NK-92 treated with Interleukin-12 subunit alpha and Interleukin-12 subunit beta, amount 100 ng/mL, for 24 hours (cell line): Measurements from ENCODE around the gene REEP6.
"Not testable (repeated sequence)": the region's sequence is repeated elsewhere in the genome, so short reads cannot be mapped to it uniquely, and the experiment has no call there.

Source experiments
- DNase-seq: peaks from one replicate; lab custom pipeline; 2025; lab: John Stamatoyannopoulos, UW

The REEP6 gene

GRCh38 chr19:1472231-1473084 lies 18.5 kb upstream of the REEP6 start:
- DNase-seq, result no peak

GRCh38 chr19:1473085-1473851 lies 17.7 kb upstream of the REEP6 start:
- no peak for DNase-seq

GRCh38 chr19:1474011-1474764 lies 16.8 kb upstream of the REEP6 start:
- no peak for DNase-seq

GRCh38 chr19:1474765-1475351 lies 16.1 kb upstream of the REEP6 start:
- no peak for DNase-seq

GRCh38 chr19:1475751-1476437 lies 15.1 kb upstream of the REEP6 start:
- no peak for DNase-seq

DNA sequence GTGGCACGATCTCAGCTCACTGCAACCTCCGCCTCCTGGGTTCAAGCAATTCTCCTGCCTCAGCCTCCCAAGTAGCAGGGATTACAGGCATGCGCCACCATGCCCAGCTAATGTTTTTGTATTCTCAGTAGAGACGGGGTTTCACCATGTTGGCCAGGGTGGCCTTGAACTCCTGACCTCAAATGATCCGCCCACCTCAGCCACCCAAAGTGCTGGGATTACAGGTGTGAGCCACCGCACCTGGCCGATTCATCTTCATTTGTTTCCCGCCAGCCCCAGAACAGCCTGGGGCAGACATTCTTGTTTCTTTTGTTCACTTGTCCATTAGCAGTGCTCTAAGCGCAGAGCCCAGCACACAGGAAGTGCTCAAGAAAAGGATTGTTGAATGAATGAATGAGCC lies 13.9 kb upstream of the REEP6 start:
- DNase-seq, result not testable (repeated sequence)

- DNase-seq, result peak; percentile 89
Observed at GRCh38 chr19:1478934-1479707, 11.9 kb upstream of the REEP6 start, which contains the start of gene C19orf25. Gene C19orf25 (minus strand): TSS chr19:1479215. CDS start chr19:1478903, 312 bp downstream.

GRCh38 chr19:1481224-1481892 lies 9.6 kb upstream of the REEP6 start:
- no peak for DNase-seq

GRCh38 chr19:1481893-1482360 lies 9.1 kb upstream of the REEP6 start:
- DNase-seq, result no peak

- DNase-seq, result no peak
Observed at GRCh38 chr19:1482361-1483130, 8.4 kb upstream of the REEP6 start.

- no peak for DNase-seq
Observed at GRCh38 chr19:1483131-1483978, 7.6 kb upstream of the REEP6 start.

GRCh38 chr19:1483979-1484428 lies 7.0 kb upstream of the REEP6 start:
- DNase-seq, result no peak

DNA sequence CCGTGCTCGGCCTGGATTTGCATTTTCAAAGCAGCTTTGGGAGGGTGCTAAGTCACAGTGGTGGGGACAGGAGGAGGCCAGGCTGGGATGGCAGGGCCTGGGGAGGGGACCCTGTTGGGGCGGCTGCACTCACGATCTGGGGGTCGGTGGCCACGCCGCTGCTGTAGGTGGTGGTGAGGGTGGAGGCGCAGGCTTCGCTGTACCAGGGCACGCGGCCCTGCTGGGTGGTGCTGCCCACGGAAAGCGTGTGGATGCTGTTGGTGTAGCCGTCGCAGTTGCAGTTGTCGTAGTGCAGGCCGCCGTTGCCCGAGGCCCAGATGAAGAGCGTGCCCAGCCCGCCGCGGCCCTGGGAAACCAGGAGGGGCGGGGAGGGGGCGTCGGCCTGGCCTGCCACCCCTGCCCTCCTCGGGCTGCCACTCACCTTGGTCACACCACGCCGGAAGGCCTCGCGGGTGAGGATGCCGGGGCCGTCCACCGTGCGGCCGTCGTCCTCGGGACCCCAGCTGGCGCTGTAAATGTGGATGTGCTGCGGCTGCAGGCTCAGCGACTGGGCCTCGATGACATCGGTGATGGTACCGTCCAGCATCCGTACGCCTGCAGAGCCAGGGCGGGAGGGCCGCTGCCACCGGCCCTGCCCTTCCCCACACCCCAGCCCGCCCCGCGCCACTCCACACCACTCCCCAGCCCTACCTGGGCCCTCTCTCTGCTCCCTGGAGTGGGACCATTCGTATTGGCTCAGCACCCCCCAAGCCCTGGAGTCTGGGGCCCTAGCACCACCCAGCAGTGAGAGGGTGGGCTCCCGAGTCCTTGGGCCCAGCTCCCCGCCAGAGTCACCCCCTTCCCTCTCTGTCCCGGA lies 4.0 kb upstream of the REEP6 start:
- no peak for DNase-seq

- no peak for DNase-seq
Observed at GRCh38 chr19:1487576-1488281, 3.3 kb upstream of the REEP6 start.

DNA sequence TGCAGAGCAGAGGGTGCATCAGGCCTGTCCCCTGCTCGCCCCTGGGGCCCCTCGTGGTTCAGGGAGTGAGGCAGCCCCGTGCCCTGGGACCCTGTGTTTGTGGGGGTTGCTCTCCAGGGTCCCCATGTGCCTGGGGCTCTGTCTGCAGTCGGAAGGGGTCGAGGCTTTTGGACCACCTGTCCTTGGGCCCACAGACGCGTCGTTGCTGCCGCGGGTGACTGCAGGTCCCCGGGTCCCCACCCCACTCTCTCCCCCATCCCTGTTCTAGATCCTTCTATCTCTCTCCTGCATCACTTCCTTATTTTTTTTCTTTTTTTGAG lies 2.7 kb upstream of the REEP6 start:
- no peak for DNase-seq

- DNase-seq, result no peak
Observed at GRCh38 chr19:1489463-1490310, 1.3 kb upstream of the REEP6 start.
